Stimulated activated CD4-positive, alpha-beta T cell treated with anti-CD3 and anti-CD28 coated beads, Interleukin-1b, Interleukin-23, amount 100 ng/mL, for 4 hours (primary cell): ENCODE measurements around the gene VWC2.
"Not testable (repeated sequence)": the region's sequence is repeated elsewhere in the genome, so short reads cannot be mapped to it uniquely, and the experiment has no call there.

Source experiments
- DNase-seq, 2 donors: peaks; one replicate each; pipeline ENCODE4 v3.0.0-alpha.2; 2020; ENCODE audit warnings: low read depth in 2 of 2

The VWC2 gene

GRCh38 chr7:49851614-49851934 is 78.1 kb downstream of the VWC2 start:
- not testable (repeated sequence) for DNase-seq

GRCh38 chr7:49852619-49853462 is 79.4 kb downstream of the VWC2 start:
- DNase-seq = no peak

GRCh38 chr7:49855281-49855980 is 82.0 kb downstream of the VWC2 start:
- no peak for DNase-seq

GRCh38 chr7:49860293-49860692 is 86.9 kb downstream of the VWC2 start:
- no peak for DNase-seq

- no peak for DNase-seq
Measured at GRCh38 chr7:49866076-49866735, 92.8 kb downstream of the VWC2 start.

GRCh38 chr7:49866910-49867309 is 93.5 kb downstream of the VWC2 start:
- no peak for DNase-seq

GRCh38 chr7:49873420-49873819 is 100.0 kb downstream of the VWC2 start:
- DNase-seq = no peak

- DNase-seq = no peak
Measured at GRCh38 chr7:49875336-49875735, 101.9 kb downstream of the VWC2 start.

- no peak for DNase-seq
Measured at GRCh38 chr7:49876202-49876601, 102.8 kb downstream of the VWC2 start.

- no peak for DNase-seq
Measured at GRCh38 chr7:49878089-49878488, 104.7 kb downstream of the VWC2 start.

GRCh38 chr7:49878627-49879026 is 105.2 kb downstream of the VWC2 start:
- DNase-seq = no peak

GRCh38 chr7:49883933-49884332 is 110.5 kb downstream of the VWC2 start:
- no peak for DNase-seq

- no peak for DNase-seq
Measured at GRCh38 chr7:49885593-49886285, 112.3 kb downstream of the VWC2 start.

- no peak for DNase-seq
Measured at GRCh38 chr7:49892481-49892880, 119.0 kb downstream of the VWC2 start.

- DNase-seq = no peak
Measured at GRCh38 chr7:49893131-49893530, 119.7 kb downstream of the VWC2 start.

GRCh38 chr7:49894543-49894942 is 121.1 kb downstream of the VWC2 start:
- DNase-seq = no peak

- DNase-seq = no peak
Measured at GRCh38 chr7:49911909-49912308, 138.5 kb downstream of the VWC2 start.

- DNase-seq = no peak
Measured at GRCh38 chr7:49926720-49927119, 153.3 kb downstream of the VWC2 start.

- no peak for DNase-seq
Measured at GRCh38 chr7:49927631-49928030, 154.2 kb downstream of the VWC2 start.

GRCh38 chr7:49928787-49929186 is 155.3 kb downstream of the VWC2 start:
- DNase-seq = no peak

GRCh38 chr7:49931627-49932026 is 158.2 kb downstream of the VWC2 start:
- DNase-seq = no peak

GRCh38 chr7:49937608-49938007 is 164.2 kb downstream of the VWC2 start:
- no peak for DNase-seq
